ENCODE results near the gene NTHL1. TPM values are rescaled to one million over a fixed set of nuclear protein-coding genes. Genes with fewer than 3 reads are reported as not detected.

NTHL1 gene
- 10 to 100 TPM in 1 of 2 experiments, 1 to 10 TPM in 1; 9.1 to 13.1 TPM for total RNA-seq
- polyA plus RNA-seq: 10 to 100 TPM; 13.1 to 20.0 (median 16.6) TPM
- total RNA-seq: 4.6 to 13.0 (median 7.8) reads per million in 6 experiments

DNA sequence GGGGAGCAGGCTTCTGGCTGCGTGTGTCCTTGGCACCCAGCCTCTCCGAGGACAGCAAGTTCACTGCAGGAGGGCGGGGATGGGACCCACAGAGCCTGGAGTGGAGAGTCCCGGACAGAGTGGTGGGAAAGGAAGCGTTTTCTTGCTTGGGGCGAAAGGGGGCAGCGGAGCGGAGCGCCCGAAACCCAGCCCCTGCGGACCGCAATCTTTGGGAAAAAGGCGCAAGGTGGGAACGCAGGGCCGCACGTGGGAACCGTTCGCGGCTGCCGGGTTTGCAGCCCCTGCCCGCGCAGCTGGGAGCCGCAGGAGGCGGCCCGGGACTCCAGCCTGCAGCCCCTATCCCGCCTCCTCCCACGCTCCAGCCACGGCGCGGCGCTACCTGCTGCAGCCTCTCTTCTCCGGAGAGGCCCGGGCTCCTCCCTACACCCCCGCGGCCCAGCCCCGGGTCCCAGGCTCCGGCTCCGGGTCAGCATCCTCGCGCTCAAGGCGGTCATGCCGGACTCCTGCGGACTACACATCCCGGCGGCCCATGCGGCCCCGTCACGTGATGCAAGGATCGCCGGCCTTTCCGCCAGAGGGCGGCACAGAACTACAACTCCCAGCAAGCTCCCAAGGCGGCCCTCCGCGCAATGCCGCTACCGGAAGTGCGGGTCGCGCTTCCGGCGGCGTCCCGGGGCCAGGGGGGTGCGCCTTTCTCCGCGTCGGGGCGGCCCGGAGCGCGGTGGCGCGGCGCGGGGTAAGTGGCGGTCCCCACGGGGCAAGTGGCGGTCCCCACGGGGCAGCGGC is at the start of gene NTHL1, which contains the start of gene TSC2:
Gene NTHL1 (minus strand): TSS at position 505 of the 786 bp plus-strand sequence. CDS start 11 bp downstream, at position 494.
Gene TSC2 (plus strand): TSS at position 656 of the 786 bp plus-strand sequence. CDS start 631 bp downstream, outside the sequence.
- DNase-seq: peak; percentile 83 to 95 (median 89)
- Mint-ChIP-seq H3K36me3 (peaks cover 0 to 16% (median 0%) of the 10 kb centered on the region in 3 donors), H3K9me3 (no peaks in the 10 kb centered on the region), H3K27ac (peak within 1 kb of the TSS; percentile 41 to 91 (median 78)), H3K27me3 (no peaks in the 10 kb centered on the region), H3K4me1 (peaks cover 9 to 30% (median 21%) of the 10 kb centered on the region in 4 donors), H3K4me3 (peak within 1 kb of the TSS; percentile 85 to 96 (median 93))
- POLR2A ChIA-PET: interaction anchor here (0.6 to 2.5 kb wide), 15 partner anchors 9 to 158 kb away, joined by 3 to 36 read pairs (median 4); partner anchors contain the start of genes MLST8, PKD1, RPS2 and TBL3
- peak; percentile 92 to 97 for ATAC-seq

DNA sequence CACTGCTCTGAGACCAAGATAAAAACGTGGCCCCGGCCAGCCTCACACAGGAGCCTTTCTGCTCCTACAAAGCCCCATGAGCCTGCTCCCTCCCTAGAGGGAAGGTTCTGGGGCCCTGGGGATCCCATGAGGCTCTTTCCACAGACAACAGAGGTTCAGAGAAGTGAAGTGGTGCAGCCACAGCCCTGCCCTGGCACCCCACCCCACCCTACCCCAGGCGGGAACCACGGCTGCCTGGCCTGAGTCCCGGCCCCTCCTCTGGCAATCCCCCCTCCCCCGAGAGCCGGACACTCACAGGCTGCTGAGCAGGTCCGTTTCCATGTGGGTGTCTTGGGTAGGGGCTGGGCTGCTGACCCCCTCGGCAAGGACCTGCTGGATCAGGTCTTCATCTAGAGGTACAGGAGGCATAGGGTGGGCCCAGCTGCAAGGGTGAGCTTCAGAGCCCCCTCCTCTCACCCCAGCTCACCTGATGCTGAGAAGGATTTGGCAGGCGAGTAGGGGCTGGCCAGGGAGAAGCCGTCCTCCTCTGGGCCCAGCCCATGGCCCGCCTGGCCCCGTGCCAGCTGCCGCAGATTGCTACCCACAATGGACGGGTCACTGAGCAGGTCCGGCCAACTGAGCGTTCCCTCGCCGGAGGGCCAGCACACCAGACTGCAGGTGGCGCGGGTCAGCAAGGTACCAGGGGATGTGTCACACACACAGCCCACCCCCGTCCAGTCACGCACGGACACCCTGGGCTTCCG is 49.4 kb upstream of the NTHL1 start:
- Mint-ChIP-seq H3K27me3 (no peaks in the 10 kb centered on the region), H3K4me3 (no peak overlapping the region), H3K36me3 (peaks cover 0 to 31% (median 5%) of the 10 kb centered on the region in 3 donors), H3K27ac (no peak overlapping the region), H3K9me3 (no peaks in the 10 kb centered on the region), H3K4me1 (no peaks in the 10 kb centered on the region)
- POLR2A ChIA-PET: no interaction called here
- ATAC-seq: no peak
- DNase-seq: no peak

DNA sequence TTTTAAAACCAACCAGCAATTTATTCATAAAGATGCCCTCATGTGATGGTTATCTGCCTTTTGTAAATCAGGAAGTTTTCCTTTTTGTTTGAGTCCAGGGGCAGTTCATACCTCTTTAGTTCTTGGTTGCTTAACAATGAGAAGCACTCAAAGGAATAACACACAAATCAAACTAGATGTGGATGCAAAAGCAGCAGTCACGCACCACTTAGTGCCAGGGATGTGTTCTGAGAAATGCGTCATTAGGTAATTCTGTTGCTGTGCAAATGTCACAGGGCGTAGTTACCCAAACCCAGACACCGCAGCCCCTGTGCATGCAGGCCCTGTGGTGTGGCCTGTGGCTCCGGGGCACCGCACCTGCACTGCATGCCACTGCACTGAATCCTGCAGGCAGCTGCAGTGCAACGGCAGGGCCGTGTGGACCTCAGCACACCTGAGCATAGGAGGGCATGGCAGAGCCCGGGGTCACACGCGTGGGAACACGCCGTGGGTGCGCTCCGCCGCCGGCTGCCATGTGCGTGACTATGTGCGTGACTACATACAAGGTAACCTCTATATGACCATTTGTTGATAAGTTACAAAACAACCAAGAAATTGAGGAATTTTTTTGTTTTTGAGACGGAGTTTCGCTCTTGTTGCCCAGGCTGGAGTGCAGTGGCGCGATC is 48.4 kb upstream of the NTHL1 start:
- Mint-ChIP-seq H3K27ac (no peak overlapping the region), H3K4me3 (no peak overlapping the region), H3K9me3 (no peaks in the 10 kb centered on the region), H3K4me1 (no peaks in the 10 kb centered on the region), H3K36me3 (peaks cover 0 to 26% (median 3%) of the 10 kb centered on the region in 3 donors), H3K27me3 (no peaks in the 10 kb centered on the region)
- ATAC-seq (no peak), DNase-seq (no peak)
- POLR2A ChIA-PET: no interaction called here

DNA sequence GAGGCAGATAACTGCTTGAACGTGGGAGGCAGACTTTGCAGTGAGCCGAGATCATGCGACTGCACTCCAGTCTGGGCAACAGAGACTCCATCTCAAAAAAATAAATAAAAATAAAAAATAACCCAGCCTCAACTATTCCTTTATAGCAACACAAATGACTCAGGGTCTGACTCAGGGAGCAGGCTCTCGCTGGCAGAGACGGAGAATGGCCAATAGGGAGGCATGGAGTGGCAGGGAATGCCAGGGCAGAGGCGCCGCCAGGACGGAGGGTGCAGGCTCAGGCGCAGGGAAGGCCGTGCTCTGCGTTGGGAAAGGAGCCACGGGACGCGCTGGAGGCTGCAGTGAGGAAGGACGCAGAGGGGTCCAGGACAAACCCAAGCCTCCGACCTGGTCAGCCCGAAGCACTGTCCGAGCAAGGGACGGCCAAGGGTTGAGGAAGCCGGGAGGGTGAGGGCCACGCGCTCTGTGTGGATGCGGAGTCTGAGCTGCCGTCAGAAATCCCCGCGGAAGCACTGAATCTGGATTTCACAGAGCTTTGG is 47.8 kb upstream of the NTHL1 start:
- POLR2A ChIA-PET: no interaction called here
- H3K4me3 Mint-ChIP-seq: no peak overlapping the region
- no peaks in the 10 kb centered on the region for H3K9me3 Mint-ChIP-seq
- peaks cover 0 to 22% (median 0%) of the 10 kb centered on the region in 3 donors for H3K36me3 Mint-ChIP-seq
- no peak for ATAC-seq
- no peak for DNase-seq
- no peaks in the 10 kb centered on the region for H3K4me1 Mint-ChIP-seq
- H3K27ac Mint-ChIP-seq: no peak overlapping the region
- no peaks in the 10 kb centered on the region for H3K27me3 Mint-ChIP-seq

DNA sequence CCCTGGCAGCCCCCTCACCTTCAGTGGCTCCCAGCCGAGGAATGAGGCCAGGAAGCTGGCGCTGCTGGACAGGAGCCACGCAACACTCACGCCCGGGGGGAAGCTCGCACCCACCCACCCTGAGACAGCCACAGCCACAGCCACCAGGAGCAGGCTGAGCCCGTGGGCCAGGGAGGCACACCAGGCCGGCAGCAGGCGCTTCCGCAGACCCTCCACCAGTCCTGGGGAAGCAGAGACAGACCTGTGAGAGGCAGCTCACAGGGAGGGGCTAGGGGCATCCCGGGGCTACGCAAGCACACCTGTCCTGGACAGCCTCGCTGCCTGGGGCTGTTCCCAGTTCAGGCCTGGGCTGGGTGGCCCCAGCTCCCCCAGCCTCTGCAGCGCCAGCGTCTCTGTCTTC is 46.2 kb upstream of the NTHL1 start:
- POLR2A ChIA-PET: interaction anchor here (0.6 to 0.7 kb wide), 2 partner anchors 129 to 159 kb away, joined by 3 to 4 read pairs; partner anchors contain the start of gene RPS2
- ATAC-seq: no peak
- Mint-ChIP-seq H3K4me1 (no peaks in the 10 kb centered on the region), H3K4me3 (no peak overlapping the region), H3K27me3 (no peaks in the 10 kb centered on the region), H3K36me3 (peaks cover 0 to 24% (median 0%) of the 10 kb centered on the region in 3 donors), H3K27ac (no peak overlapping the region), H3K9me3 (no peaks in the 10 kb centered on the region)
- no peak for DNase-seq

DNA sequence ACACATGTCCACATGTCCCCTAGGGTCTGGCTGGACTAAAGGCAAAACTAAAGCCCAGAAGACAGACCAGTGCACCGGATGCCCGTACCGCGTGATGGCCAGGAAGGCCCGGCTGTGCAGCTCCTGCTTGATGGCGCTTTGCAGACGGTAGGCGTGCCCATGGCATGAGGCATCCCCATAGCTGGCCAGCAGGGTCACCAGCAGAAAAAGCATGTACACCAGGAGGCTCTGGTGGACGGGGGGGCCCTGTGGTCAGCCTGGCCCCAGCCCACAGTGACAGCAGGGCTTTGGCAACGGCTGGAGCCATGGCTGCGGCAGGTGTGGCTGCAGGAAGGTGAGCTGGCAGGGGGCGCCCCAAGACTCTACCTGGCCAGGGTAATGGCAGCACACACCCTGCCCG is 45.2 kb upstream of the NTHL1 start:
- no peaks in the 10 kb centered on the region for H3K9me3 Mint-ChIP-seq
- no peak overlapping the region for H3K4me3 Mint-ChIP-seq
- H3K4me1 Mint-ChIP-seq: no peaks in the 10 kb centered on the region
- DNase-seq (no peak), ATAC-seq (no peak)
- POLR2A ChIA-PET: no interaction called here
- peaks cover 0 to 24% (median 0%) of the 10 kb centered on the region in 3 donors for H3K36me3 Mint-ChIP-seq
- H3K27ac Mint-ChIP-seq: no peak overlapping the region
- no peaks in the 10 kb centered on the region for H3K27me3 Mint-ChIP-seq

DNA sequence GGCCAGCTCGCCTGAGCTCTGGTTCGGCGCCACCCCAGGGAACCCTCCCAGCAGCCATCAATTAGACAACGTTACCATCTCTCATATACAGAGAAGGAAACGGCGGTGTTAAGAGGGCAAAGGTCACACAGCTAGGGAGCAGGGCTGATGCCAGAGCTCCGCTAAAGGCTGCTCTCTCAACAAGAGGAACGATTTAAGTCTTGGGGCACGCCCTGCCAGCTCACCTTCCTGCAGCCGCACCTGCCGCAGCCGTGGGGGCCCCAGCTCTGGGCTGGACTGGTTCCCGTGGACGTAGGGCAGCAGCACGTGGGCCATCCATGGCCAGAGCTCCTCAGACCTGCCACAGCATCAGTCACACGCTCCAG is 44.6 kb upstream of the NTHL1 start:
- no peak for ATAC-seq
- H3K4me1 Mint-ChIP-seq: no peaks in the 10 kb centered on the region
- no peak for DNase-seq
- no peak overlapping the region for H3K27ac Mint-ChIP-seq
- H3K27me3 Mint-ChIP-seq: no peaks in the 10 kb centered on the region
- no peaks in the 10 kb centered on the region for H3K9me3 Mint-ChIP-seq
- POLR2A ChIA-PET: interaction anchor here (0.8 kb wide), 1 partner anchor 12 kb away, joined by 3 read pairs; no protein-coding TSS in a partner anchor
- peaks cover 0 to 25% (median 0%) of the 10 kb centered on the region in 3 donors for H3K36me3 Mint-ChIP-seq
- no peak overlapping the region for H3K4me3 Mint-ChIP-seq

DNA sequence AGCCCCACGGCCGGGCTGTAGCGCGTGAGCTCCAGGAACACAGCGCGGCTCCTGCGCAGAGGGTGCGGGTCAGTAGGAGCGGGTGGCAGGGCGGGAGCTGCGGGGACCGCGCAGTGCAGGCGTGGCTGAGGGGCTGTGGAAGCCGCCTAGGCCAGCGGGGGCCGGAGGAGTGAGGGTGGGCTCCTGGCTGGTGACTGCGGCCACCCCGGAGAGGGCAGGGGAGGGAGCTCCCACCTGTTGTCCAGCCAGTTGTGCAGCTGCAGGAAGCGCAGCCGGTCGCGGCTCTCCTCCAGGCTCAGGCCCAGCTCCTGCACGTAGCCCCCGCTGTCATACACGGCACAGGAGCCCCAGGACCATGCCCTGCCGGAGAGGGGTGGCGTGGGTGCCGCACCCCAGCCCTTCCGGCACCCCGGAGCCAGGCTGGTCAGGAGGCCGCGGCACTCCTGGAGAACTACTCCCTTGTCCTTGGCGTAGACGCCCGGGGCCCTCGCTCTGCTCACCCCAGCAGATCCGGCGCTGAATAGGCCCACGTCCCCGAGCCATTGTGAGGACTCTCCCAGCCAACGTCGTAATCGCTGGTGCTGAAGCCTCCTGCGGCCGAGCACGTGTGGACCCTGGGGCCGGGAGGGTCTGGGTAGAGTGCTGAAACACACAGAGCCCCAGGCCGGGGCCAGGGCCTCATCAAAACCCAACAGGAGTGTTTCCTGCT is 44.1 kb upstream of the NTHL1 start:
- DNase-seq (no peak), ATAC-seq (no peak)
- Mint-ChIP-seq H3K27me3 (no peaks in the 10 kb centered on the region), H3K4me1 (no peaks in the 10 kb centered on the region), H3K36me3 (peaks cover 0 to 24% (median 0%) of the 10 kb centered on the region in 3 donors), H3K27ac (no peak overlapping the region), H3K4me3 (no peak overlapping the region), H3K9me3 (no peaks in the 10 kb centered on the region)
- POLR2A ChIA-PET: interaction anchor here (0.8 kb wide), 1 partner anchor 11 kb away, joined by 3 read pairs; no protein-coding TSS in a partner anchor

DNA sequence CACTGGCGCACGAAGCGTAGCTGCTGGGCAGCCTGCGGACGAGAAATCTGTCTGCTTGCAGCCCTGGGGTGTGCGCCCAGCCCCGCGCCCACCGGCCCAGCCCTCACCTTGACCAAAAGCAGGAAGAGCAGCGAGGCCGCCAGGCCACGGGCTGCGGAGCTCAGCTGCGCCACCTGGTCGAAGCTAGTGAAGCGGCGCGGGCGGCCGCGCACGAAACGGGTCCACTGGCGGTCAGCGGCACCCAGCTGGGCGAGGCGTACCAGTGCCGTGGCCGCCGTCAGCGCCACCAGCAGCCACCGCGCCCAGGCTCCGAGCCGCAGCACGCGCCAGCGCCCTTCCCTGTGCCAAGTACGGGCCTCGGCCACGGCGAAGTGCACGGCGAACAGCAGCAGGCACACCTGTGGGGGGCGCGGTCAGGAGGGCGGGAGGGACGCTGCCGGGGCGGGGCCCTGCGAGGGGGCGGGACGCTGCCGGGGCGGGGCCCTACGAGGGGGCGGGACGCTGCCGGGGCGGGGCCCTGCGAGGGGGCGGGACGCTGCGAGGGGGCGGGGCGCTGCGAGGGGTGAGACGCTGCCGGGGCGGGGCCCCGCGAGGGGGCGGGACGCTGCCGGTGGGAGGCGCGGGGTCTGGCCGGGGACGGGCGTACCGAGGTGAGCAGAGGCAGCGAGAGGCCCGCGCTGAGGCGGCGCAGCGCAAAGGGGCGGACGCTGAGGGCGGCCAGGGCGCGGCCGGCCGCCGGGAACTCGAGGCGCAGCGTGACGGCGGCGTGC is 43.3 kb upstream of the NTHL1 start:
- Mint-ChIP-seq H3K36me3 (peaks cover 0 to 18% (median 0%) of the 10 kb centered on the region in 3 donors), H3K4me3 (no peak overlapping the region), H3K27ac (no peak overlapping the region), H3K4me1 (no peaks in the 10 kb centered on the region), H3K9me3 (no peaks in the 10 kb centered on the region), H3K27me3 (no peaks in the 10 kb centered on the region)
- peak in 1 of 2 donors; percentile 15 for ATAC-seq
- POLR2A ChIA-PET: no interaction called here
- peak in 2 of 10 donors; percentile 18 to 36 for DNase-seq

DNA sequence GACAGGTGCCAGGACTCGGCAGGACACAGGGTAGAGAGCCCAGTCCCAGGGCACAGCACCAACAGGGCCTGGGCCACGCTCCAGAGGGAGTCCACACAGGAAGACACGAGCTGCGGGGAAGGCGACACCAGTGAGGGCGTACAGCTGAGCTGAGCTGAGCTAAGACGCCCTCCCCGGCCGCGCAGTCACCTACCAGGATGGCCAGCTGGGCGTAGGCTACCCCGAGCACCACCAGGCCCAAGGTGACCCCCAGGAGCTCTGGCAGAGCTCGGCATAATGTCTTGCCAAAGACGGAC is 42.8 kb upstream of the NTHL1 start:
- H3K27ac Mint-ChIP-seq: no peak overlapping the region
- H3K27me3 Mint-ChIP-seq: no peaks in the 10 kb centered on the region
- DNase-seq: no peak
- H3K36me3 Mint-ChIP-seq: peaks cover 0 to 16% (median 0%) of the 10 kb centered on the region in 3 donors
- POLR2A ChIA-PET: no interaction called here
- no peak for ATAC-seq
- no peak overlapping the region for H3K4me3 Mint-ChIP-seq
- H3K9me3 Mint-ChIP-seq: no peaks in the 10 kb centered on the region
- no peaks in the 10 kb centered on the region for H3K4me1 Mint-ChIP-seq

DNA sequence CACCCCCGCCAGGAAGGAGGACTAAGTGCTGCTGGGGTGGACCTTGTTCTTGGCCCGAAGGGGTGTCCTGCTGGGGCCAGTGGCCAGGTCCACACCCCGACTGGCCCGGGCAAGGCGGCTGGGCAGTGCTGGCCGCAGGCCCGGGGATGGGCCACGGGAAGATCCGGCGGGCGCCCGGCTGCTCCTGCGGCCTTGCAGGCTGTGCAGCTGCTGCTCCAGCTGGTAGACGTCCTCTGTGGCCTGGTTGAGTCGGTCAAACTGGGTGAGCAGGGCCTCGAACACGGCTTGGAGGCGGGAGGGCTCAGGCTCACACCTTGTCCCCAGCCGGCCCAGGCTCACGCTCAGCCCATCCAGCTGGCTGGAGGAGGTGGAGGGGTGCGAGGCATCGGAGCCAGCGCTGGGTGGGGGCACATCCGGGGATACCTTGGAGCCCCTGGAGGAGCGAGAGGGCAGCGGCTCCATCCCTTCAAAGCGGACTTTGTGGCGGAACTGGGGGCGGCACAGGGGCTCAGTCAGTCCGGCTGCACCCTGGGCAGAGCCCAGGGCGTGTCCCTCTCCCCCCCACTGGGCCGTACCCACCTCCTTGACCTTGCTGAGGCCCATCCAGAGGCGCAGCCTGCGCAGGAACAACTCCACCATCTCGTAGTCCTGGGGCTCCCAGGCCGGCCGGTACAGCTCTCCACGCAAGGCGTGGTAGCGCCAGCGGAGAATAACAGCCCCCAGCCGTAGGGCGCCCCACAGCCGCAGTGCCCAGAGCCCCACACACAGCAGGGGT is 42.3 kb upstream of the NTHL1 start:
- H3K4me1 Mint-ChIP-seq: no peaks in the 10 kb centered on the region
- H3K27me3 Mint-ChIP-seq: no peaks in the 10 kb centered on the region
- H3K9me3 Mint-ChIP-seq: no peaks in the 10 kb centered on the region
- ATAC-seq (no peak), DNase-seq (no peak)
- H3K4me3 Mint-ChIP-seq: no peak overlapping the region
- POLR2A ChIA-PET: no interaction called here
- peaks cover 0 to 14% (median 0%) of the 10 kb centered on the region in 3 donors for H3K36me3 Mint-ChIP-seq
- no peak overlapping the region for H3K27ac Mint-ChIP-seq
